K562 (cell line): Measurements from ENCODE around the gene PRDM4. TPM values are rescaled to one million over a fixed set of nuclear protein-coding genes. Genes with fewer than 3 reads are reported as not detected.

Experiments used
- ATAC-seq: fragments of 200-7000 bp; cut with Tn5 transposase; 3 replicates; pipeline ENCODE4 v1.9.1; 2020; ENCODE audit warnings: moderate library complexity
- BruUV-seq: library from RNA; stranded (reverse); fragments of 400-500 nt; replicated peaks from 2 replicates; lab custom pipeline; 2021; lab: Mats Ljungman, UMichigan
- CTCF ChIA-PET: fragments of 300-600 bp; formaldehyde crosslinking; extraction: SDS; loops from one replicate; lab custom pipeline; 2021; ENCODE audit warnings: low intra/inter-chr PET ratio; lab: Yijun Ruan, JAX
- POLR2A ChIA-PET: fragments of 300-600, 350-650 bp; sonication (Branson Sonifier 250); formaldehyde crosslinking; extraction: SDS; loops from one replicate; lab custom pipeline; 2021; ENCODE audit warnings: antibody characterized with exemption, inconsistent platforms; lab: Yijun Ruan, JAX
- DNase-seq, 4 experiments: peaks; one replicate each; pipeline versions ENCODE4 v3.0.0 to v3.0.0-alpha.2; 2011 to 2018; ENCODE audit warnings: low spot score in 3 of 4, mixed read lengths in 3 of 4; ENCODE audit errors: extremely low read depth in 1 of 4
- FAIRE-seq: peaks from 2 replicates; lab custom pipeline; 2011; peaks lifted over from hg19 to GRCh38; lab: Jason Lieb, UNC
- H2AFZ ChIP-seq: 2 replicates; pipeline ENCODE4 v1.6.0; 2011; ENCODE audit warnings: low read depth, low read length, control low read depth, inconsistent platforms
- H3K27ac ChIP-seq: fragments of 200-600 bp; 3 replicates; pipeline ENCODE4 v1.8.0; 2011; ENCODE audit warnings: low read depth, mild to moderate bottlenecking, control low read depth, inconsistent platforms, low read length, moderate library complexity, mixed read lengths; ENCODE audit errors: extremely low read depth
- H3K27me3 ChIP-seq, 2 experiments: fragments of 300-600 bp in 1 of 2; 2 replicates in 1 of 2; 3 replicates in 1 of 2; pipeline versions ENCODE4 v1.6.0 to v1.8.0; 2011; ENCODE audit warnings: inconsistent platforms in 2 of 2, low read length in 2 of 2, mild to moderate bottlenecking in 1 of 2, mixed read lengths in 1 of 2, moderate library complexity in 1 of 2; ENCODE audit not compliant: control insufficient read depth in 2 of 2, insufficient read depth in 2 of 2
- H3K36me3 ChIP-seq: fragments of 300-600 bp; 3 replicates; pipeline ENCODE4 v1.8.0; 2011; ENCODE audit warnings: mild to moderate bottlenecking, low read length, inconsistent platforms; ENCODE audit not compliant: control insufficient read depth, insufficient read depth
- H3K4me1 ChIP-seq, 2 experiments: fragments of 200-600 bp in 1 of 2; replicated peaks in 1 of 2; 2 replicates in 1 of 2; 3 replicates in 1 of 2; pipeline versions ENCODE4 v1.5.1 to v1.8.0; 2011; ENCODE audit warnings: inconsistent platforms in 2 of 2, low read length in 2 of 2, mild to moderate bottlenecking in 1 of 2, mixed read lengths in 1 of 2, moderate library complexity in 1 of 2; ENCODE audit not compliant: control insufficient read depth in 2 of 2, insufficient read depth in 2 of 2
- H3K4me2 ChIP-seq: 2 replicates; pipeline ENCODE4 v1.6.1; 2011; ENCODE audit warnings: low read length, control low read depth, inconsistent platforms, mixed read lengths; ENCODE audit not compliant: insufficient read depth
- H3K4me3 ChIP-seq: fragments of 200-600 bp; sonication (generic), shearing (Covaris generic); 2 replicates; pipeline ENCODE4 v1.5.1; 2016; ENCODE audit warnings: control low read depth, inconsistent platforms
- H3K79me2 ChIP-seq: fragments of 200-600 bp; 3 replicates; pipeline ENCODE4 v1.8.0; 2011; ENCODE audit warnings: low read length, inconsistent platforms; ENCODE audit not compliant: control insufficient read depth, insufficient read depth
- H3K9ac ChIP-seq, 2 experiments: 2 replicates each; pipeline versions ENCODE4 v1.6.0 to v1.6.1; 2011; ENCODE audit warnings: low read depth in 2 of 2, low read length in 2 of 2, control low read depth in 1 of 2, inconsistent platforms in 1 of 2, mild to moderate bottlenecking in 1 of 2, mixed read lengths in 1 of 2; ENCODE audit not compliant: insufficient read depth in 1 of 2
- H3K9me1 ChIP-seq: one replicate; pipeline ENCODE4 v1.6.0; 2011; ENCODE audit warnings: inconsistent platforms, mild to moderate bottlenecking, low read length, moderate library complexity; ENCODE audit not compliant: control insufficient read depth, insufficient read depth
- H3K9me3 ChIP-seq: replicated peaks from 2 replicates; pipeline ENCODE4 v1.5.1; 2011; ENCODE audit warnings: low read depth, low read length, inconsistent platforms; ENCODE audit not compliant: control insufficient read depth, insufficient read depth
- H4K20me1 ChIP-seq: replicated peaks from 2 replicates; pipeline ENCODE4 v1.6.1; 2011; ENCODE audit warnings: low read length, inconsistent platforms, mixed read lengths; ENCODE audit not compliant: control insufficient read depth, insufficient read depth
- ARID3A ChIP-seq: IDR thresholded peaks from 2 replicates; pipeline ENCODE4 v1.6.1; 2012; ENCODE audit warnings: low read depth, low read length, improper control_type of control experiment, borderline replicate concordance
- CHD4 ChIP-seq: fragments of 200-600 bp; sonication (generic); IDR thresholded peaks from 3 replicates; pipeline ENCODE4 v1.6.1; 2012; ENCODE audit warnings: low read depth, mild to moderate bottlenecking, mixed read lengths, low read length, inconsistent platforms; ENCODE audit not compliant: insufficient read depth, insufficient replicate concordance, poor library complexity, severe bottlenecking
- DPF2 ChIP-seq: fragments of 450-650 bp; IDR thresholded peaks from 2 replicates; pipeline ENCODE4 v1.6.1; 2016
- KDM1A ChIP-seq, 2 experiments: fragments of 450-650 bp; IDR thresholded peaks; 2 replicates each; pipeline ENCODE4 v1.6.1; 2016; ENCODE audit warnings: mild to moderate bottlenecking in 2 of 2
- KLF16 ChIP-seq: IDR thresholded peaks from 2 replicates; pipeline ENCODE4 v1.6.1; 2016; ENCODE audit warnings: antibody characterized with exemption
- MLX ChIP-seq, 2 experiments: fragments of 450-650 bp in 1 of 2; sonication (generic) in 1 of 2; formaldehyde crosslinking; conservative IDR thresholded peaks; 2 replicates each; pipeline versions ENCODE4 v1.4.0 to v1.8.1; 2020 to 2022; ENCODE audit warnings: mild to moderate bottlenecking in 1 of 2, missing genetic modification reagents in 1 of 2
- NFE2 ChIP-seq: IDR thresholded peaks from 2 replicates; pipeline ENCODE4 v1.6.1; 2014; ENCODE audit warnings: antibody characterized with exemption, low read depth
- PYGO2 ChIP-seq: fragments of 450-650 bp; IDR thresholded peaks from 2 replicates; pipeline ENCODE4 v1.6.1; 2016; ENCODE audit warnings: mild to moderate bottlenecking, missing genetic modification characterization, moderate library complexity, missing compliant biosample characterization
- SAFB ChIP-seq: fragments of 200-400 bp; formaldehyde crosslinking; IDR thresholded peaks from 2 replicates; pipeline ENCODE4 v1.6.1; 2017; ENCODE audit warnings: low read depth, low read length, borderline replicate concordance
- SIN3B ChIP-seq: fragments of 450-650 bp; IDR thresholded peaks from 2 replicates; pipeline ENCODE4 v1.6.1; 2017; ENCODE audit warnings: low read depth, mild to moderate bottlenecking, moderate library complexity
- ZNF384 ChIP-seq: IDR thresholded peaks from 2 replicates; pipeline ENCODE4 v1.6.1; 2012; ENCODE audit warnings: low read depth, low read length, improper control_type of control experiment
- WGBS: fragments of 100-300 bp; shearing (Covaris generic); methylation state at CpG from one replicate; pipeline ENCODE4 v1.1.6; 2016; ENCODE audit warnings: low coverage, mixed read lengths; ENCODE audit not compliant: insufficient coverage; ENCODE audit errors: missing lambda C conversion rate; 5-methylcytosine and 5-hydroxymethylcytosine counted together
- in situ Hi-C: fragments of 300-500 bp; cut with MboI; formaldehyde crosslinking; loops from 4 replicates; pipeline ENCODE4 v1.15.0; 2018; ENCODE audit warnings: inconsistent platforms, mixed read lengths
- intact Hi-C: fragments of 100-400 bp; cut with micrococcal nuclease; formaldehyde crosslinking; loops from 2 replicates; pipeline ENCODE4 v1.14.2; 2022
- polyA plus RNA-seq, 8 experiments: library from polyadenylated mRNA; depleted of rRNA in 4 of 8; stranded (reverse) in 5 of 8; unstranded in 3 of 8; fragments of >200 nt; fragmentation: Nextera tagmentation in 2 of 8; fragmentation: Illumina TruSeq in 1 of 8; extraction: Ambion mirVana in 2 of 8; extraction: Trizol in 1 of 8; gene quantifications; 2 replicates each; pipeline versions ENCODE4 v1.2.1 to v1.2.3, GENCODE V29; 2011 to 2014; ENCODE audit warnings: inconsistent platforms in 1 of 8, missing spikeins in 1 of 8
- total RNA-seq, 7 experiments: library from RNA; depleted of rRNA in 6 of 7; stranded (reverse); fragments of >200 nt in 6 of 7; fragmentation: Illumina TruSeq in 2 of 7; extraction: Trizol in 2 of 7; gene quantifications; 2 replicates each; pipeline versions ENCODE4 v1.2.1 to v1.2.3, GENCODE V29; 2011 to 2021; ENCODE audit warnings: low replicate concordance in 1 of 7
- TF ChIP-seq, protein P1 (sequence below), 2 experiments: fragments of 450-650 bp; IDR thresholded peaks; 2 replicates each; pipeline ENCODE4 v1.6.1; 2018; ENCODE audit warnings: mild to moderate bottlenecking in 2 of 2, low read depth in 1 of 2; ENCODE audit not compliant: partially characterized antibody in 2 of 2

Gene PRDM4
- total and polyA plus RNA-seq, 9 of the 15 experiments (the other 6 are each of a cell fraction or from before 2014, with no cell fraction given), result 5.9 to 26.0 (median 20.0) TPM

DNA sequence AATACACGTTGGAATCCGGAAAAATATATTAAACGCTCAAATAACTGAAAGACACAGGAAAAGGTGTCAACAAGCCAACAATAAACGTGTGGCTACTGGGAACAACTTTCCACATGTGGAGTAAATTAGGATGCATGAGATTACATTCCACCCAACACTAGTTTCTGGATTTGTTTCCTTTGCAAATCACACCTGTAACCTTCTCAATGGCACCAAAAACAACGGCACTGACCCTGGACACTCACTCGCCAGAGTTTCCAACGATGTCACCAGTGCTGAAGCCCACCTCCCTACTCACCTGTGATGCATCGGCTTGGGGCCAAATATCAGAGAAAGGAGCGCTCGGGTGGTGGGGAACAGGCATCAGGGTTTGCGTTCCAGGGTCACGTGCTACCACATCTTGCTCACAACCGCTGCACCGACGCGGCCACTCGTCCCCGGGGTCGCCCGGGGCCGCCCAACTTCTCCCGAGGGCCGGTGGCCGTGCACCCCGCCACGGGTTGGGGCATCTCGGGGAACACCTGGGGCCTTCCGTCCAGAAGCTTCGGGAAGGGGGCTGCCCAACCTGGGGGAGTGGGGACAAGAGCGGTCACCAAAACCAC lies 629 bp downstream of the PRDM4 start (continued):
- no peak for TF ChIP-seq ARID3A

DNA sequence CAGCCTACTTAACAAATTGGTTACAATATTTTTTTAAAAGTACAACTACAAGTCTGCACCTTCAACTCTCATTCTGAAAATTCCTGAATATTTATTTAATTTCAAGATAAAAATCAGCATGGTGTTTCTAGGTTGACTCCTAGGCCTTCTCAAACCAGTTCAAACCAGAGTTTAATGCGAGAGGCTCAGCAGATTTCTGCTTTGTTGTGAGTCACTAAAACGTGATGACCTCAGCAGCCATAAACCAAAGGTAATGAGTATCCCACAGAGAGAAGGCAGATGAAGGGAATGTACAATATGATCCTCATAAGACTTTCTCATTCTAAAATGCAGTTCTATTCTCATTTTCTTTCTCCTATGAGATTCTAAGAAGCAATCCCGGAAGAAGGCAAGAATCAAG lies 1.5 kb downstream of the PRDM4 start:
- H2AFZ ChIP-seq, result 0 out of 2 replicates have a peak overlapping the region, but pooled peaks have one; percentile 6
- CTCF ChIA-PET, result no interaction called here
- H3K9me3 ChIP-seq, result no peaks in the 10 kb centered on the region
- H3K36me3 ChIP-seq, result peaks cover 45% of the 10 kb centered on the region
- intact Hi-C loops (no loop called here), in situ Hi-C loops (no loop called here)
- ATAC-seq (peak; percentile 76), FAIRE-seq (peak; percentile 83), DNase-seq (peak; percentile 47 to 71 (median 56))
- no peaks in the 10 kb centered on the region for H4K20me1 ChIP-seq
- H3K27me3 ChIP-seq, result 0 out of 5 replicates have a peak, but pooled peaks cover 0 to under 1% of the 10 kb centered on the region in 2 experiments
- BruUV-seq, result no TSS peak
- WGBS, result 0% methylated on average over 3 of the region's 3 CpGs
- no peaks in the 10 kb centered on the region for H3K9me1 ChIP-seq
- H3K4me2 ChIP-seq, result peak overlapping the region; percentile 95
- H3K9ac ChIP-seq, result peak overlapping the region; percentile 74 to 79; a peak in 3 of 4 replicates
- peak overlapping the region; percentile 82 for H3K4me3 ChIP-seq
- POLR2A ChIA-PET, result interaction anchor here (0.9 to 2.0 kb wide), 2 partner anchors 11 to 77 kb away, joined by 3 to 10 read pairs; no protein-coding TSS in a partner anchor
- peaks cover 32% of the 10 kb centered on the region for H3K79me2 ChIP-seq
- H3K4me1 ChIP-seq, result peaks cover 9 to 13% of the 10 kb centered on the region in 2 experiments; a peak in 4 of 5 replicates
- peak overlapping the region; percentile 52; the same call in 2 of the 3 replicates for H3K27ac ChIP-seq
- no peak for TF ChIP-seq SAFB
- peak; percentile 45; the same call in 1 of the 2 replicates for TF ChIP-seq KLF16
- TF ChIP-seq CHD4, result no peak
- peak; percentile 78 to 84 for TF ChIP-seq KDM1A (IDR thresholded peaks at IDR 0.05)
- TF ChIP-seq ZNF384, result no peak
- peak; percentile 53; the same call in 1 of the 2 replicates for TF ChIP-seq NFE2
- TF ChIP-seq PYGO2 (tag), result no peak
- TF ChIP-seq MLX (CRISPR knock-in tag; conservative IDR thresholded peaks at IDR 0.05), result no peak
- no peak for TF ChIP-seq SIN3B
- TF ChIP-seq DPF2, result peak; percentile 61
- TF ChIP-seq, protein P1, sequence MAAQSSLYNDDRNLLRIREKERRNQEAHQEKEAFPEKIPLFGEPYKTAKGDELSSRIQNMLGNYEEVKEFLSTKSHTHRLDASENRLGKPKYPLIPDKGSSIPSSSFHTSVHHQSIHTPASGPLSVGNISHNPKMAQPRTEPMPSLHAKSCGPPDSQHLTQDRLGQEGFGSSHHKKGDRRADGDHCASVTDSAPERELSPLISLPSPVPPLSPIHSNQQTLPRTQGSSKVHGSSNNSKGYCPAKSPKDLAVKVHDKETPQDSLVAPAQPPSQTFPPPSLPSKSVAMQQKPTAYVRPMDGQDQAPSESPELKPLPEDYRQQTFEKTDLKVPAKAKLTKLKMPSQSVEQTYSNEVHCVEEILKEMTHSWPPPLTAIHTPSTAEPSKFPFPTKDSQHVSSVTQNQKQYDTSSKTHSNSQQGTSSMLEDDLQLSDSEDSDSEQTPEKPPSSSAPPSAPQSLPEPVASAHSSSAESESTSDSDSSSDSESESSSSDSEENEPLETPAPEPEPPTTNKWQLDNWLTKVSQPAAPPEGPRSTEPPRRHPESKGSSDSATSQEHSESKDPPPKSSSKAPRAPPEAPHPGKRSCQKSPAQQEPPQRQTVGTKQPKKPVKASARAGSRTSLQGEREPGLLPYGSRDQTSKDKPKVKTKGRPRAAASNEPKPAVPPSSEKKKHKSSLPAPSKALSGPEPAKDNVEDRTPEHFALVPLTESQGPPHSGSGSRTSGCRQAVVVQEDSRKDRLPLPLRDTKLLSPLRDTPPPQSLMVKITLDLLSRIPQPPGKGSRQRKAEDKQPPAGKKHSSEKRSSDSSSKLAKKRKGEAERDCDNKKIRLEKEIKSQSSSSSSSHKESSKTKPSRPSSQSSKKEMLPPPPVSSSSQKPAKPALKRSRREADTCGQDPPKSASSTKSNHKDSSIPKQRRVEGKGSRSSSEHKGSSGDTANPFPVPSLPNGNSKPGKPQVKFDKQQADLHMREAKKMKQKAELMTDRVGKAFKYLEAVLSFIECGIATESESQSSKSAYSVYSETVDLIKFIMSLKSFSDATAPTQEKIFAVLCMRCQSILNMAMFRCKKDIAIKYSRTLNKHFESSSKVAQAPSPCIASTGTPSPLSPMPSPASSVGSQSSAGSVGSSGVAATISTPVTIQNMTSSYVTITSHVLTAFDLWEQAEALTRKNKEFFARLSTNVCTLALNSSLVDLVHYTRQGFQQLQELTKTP (IDR thresholded peaks at IDR 0.05; ENCODE audit: low read depth in 1 of 2, partially characterized antibody in 2 of 2), result no peak
